ENCODE results near the gene ACKR4.
"Not testable (repeated sequence)": the region's sequence is repeated elsewhere in the genome, so short reads cannot be mapped to it uniquely, and the experiment has no call there.

ACKR4 gene

DNA sequence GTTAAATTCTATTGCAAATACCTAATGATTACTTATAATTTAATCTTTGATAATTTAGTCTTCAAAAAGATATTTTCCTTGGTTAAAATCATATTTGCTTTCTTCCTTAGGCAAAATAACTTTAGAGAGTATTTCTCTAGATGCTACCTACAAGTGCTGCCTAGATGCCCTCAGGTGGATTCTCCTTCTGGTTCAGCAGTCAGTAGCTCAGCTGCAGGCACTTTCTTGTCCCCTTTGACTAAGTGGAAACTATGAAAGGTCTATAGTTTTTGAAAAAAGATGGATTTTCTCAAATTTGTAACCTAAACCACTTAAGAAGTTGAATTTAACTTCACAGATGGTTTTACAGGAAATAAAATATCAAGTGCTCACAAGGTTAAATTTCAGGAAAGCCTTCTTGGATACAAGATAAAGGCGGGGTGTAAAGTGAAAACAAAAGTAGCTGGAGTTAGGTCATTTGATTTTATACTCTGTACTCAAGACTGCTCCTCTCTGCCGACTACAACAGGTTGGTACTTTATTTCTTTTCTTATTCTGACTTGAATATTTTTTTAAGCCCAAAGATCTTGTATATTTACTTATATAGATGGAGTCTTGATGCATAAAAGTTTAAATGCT, at the start of gene ACKR4:
TSS of gene ACKR4 (plus strand) at position 455 of the 618 bp plus-strand sequence. CDS start 3,128 bp downstream, outside the sequence.
- no peak for DNase-seq (ENCODE audit: low spot score)

DNA sequence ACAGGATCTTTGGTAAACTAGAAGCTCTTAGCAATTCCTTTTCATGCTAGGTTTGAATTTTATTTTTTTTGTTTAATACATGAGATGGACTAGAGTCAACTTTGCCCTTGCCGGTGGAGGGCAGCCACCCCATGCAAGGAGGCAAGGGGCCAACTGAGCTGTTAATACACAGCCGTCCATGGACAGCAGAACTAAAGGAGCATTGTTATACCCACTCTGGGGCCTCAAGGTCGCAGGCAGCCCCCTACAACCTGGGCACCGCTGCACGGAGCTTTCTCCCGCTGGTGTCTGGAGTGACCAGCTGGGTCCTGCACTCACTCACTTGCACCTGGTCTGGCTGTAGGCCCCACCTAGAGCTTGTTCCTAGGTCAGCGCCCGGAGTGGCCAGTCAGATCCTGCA, 47.9 kb upstream of the ACKR4 start:
- DNase-seq (ENCODE audit: low spot score), result no peak

DNA sequence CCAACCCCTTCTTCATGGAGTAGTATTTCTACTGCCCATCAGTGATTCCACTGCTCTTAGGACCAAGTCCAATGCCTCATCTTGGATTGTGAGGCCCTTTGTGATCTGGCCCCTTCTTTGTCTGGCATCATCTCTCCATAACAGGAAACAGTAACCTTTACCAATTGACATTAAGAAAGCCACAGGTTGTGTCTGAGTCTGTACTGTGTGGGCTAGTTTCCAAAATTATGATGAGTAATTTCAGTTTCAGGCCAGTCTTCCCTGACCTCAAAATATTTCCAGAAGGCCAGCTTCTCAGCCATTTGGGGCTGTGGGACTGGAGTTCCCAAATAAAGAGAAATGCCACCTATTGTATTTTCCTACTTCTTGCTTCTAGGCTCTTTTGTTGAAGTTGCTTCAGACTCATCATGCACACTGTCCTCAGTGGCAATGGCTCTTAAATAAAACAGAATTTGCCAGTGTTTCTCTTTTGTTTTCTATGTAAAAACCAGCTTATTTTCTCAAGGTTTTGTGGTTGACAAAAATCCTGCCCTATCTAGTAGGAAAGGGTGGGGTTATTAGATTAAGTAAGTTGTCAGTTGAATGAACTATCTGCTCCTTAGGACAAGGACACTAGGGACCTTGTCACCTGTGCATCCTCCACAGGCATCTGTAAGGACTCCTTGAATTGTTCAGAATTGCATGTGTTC, 47.0 kb upstream of the ACKR4 start:
- no peak for DNase-seq (ENCODE audit: low spot score)

DNA sequence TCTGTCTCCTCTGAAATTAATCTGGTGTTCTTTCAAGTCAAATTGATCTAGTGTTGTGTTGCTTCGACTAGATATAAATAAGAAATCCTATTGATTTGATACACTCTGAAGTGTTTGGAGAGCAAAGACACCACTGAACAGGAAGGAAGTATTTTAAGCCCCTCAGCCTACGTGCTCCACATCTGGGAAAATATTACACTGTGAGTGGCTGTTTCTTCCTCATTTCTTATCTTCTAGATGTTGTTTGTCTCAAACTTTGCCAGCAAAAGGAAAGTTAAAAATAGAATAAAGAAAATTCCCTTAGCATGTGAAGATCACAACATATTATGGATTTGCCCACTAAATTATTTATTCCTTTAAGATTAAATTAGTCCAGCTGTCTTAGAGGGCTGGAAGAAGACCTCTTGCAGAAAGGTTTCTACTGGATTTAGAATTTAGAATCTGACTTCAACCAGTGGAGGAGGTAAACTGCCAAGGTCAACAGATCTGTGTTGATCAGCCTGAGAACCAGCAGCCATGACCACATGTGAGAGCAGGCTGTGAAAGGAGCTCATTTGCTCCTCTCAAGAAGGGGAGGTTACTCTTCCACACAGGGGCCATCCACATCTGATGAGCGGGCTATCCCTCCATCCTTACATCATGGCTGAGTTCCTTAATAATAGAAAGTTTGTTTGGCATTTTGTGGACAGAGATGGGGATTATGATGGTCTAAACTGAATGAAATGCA, 46.3 kb upstream of the ACKR4 start:
- no peak for DNase-seq (ENCODE audit: low spot score)

GRCh38 chr3:132553826-132554225, 43.2 kb upstream of the ACKR4 start:
- no peak for DNase-seq (ENCODE audit: low spot score)

- DNase-seq (ENCODE audit: low spot score), result no peak
Measured at GRCh38 chr3:132554437-132554836, 42.6 kb upstream of the ACKR4 start.

GRCh38 chr3:132555306-132556035, 41.6 kb upstream of the ACKR4 start:
- no peak for DNase-seq (ENCODE audit: low spot score)

- DNase-seq (ENCODE audit: low spot score), result not testable (repeated sequence)
Measured at GRCh38 chr3:132556036-132556386, 41.1 kb upstream of the ACKR4 start.

DNA sequence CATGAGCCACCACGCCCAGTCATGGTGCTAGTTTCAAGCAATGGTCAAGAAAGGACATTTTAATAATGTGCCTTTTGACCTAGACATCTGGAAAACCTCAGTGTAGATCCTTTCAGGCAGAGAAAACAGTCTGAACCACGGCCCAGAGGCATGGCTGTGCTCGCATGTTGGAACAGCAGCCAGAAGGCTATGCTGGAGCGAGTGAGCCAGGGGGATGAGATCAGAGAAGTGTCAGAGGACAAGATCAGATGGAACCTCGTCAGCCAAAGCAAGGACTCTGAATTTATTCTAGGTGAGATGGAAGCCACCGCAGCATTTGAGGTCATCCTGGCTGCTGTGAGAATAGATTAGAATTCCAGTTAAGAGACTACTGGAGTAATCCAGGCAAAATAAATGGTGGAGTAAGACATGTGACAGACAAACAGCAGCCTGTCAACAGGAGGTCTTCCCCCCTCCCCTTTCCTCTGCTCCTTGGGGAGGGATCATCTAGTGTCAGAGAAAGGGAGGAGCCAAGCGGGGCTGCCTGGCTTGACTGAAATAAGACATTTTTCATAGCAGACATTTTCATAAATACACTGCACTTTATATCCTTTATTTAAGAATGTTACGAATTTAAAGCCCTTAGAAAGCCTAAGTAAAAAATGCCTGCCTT, 40.4 kb upstream of the ACKR4 start:
- DNase-seq (ENCODE audit: low spot score), result no peak

- DNase-seq (ENCODE audit: low spot score), result no peak
Measured at GRCh38 chr3:132561003-132561402, 36.1 kb upstream of the ACKR4 start.

GRCh38 chr3:132563420-132564069, 33.5 kb upstream of the ACKR4 start:
- DNase-seq (ENCODE audit: low spot score), result no peak

GRCh38 chr3:132564070-132564465, 33.0 kb upstream of the ACKR4 start:
- DNase-seq (ENCODE audit: low spot score), result no peak

DNA sequence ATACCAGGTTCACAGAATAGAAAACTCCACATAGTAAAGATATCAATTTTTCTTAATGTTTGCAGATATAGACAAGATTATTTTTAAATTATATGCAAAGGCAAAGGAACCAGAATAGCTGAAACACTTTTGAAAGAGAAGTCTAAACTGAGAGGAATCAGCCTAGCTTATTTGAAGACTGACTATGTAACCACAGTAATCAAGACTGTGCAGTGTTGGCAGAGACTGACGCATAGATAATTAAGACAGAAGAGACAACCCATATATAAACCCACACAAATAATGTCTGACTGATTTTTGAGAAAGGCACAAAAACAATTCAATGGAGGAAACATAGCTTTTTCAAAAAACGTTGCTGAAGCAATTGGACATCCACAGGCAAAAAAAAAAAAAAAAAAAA, 28.6 kb upstream of the ACKR4 start:
- DNase-seq (ENCODE audit: low spot score), result no peak

- DNase-seq (ENCODE audit: low spot score), result no peak
Measured at GRCh38 chr3:132569153-132569552, 27.9 kb upstream of the ACKR4 start.

- no peak for DNase-seq (ENCODE audit: low spot score)
Measured at GRCh38 chr3:132569580-132569979, 27.5 kb upstream of the ACKR4 start.

DNA sequence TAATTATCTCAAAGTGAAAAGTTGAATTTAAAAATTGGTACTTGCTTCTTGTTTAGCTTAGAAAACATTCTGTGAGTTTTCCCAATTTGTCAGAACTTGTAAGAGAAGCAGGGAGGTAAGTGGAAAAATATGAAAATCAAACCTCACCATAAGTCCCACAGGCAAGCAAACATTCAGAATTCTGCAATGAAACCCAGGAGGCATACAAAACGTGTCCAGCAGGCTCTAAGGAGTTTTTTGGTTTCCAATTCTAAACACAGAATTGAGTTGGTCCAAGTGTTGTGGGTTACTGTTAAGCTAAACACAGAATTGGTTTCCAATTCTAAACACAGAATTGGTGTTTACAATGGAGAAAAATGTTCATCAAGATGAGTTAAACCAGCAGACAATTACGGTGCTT, 27.1 kb upstream of the ACKR4 start:
- DNase-seq (ENCODE audit: low spot score), result no peak

- DNase-seq (ENCODE audit: low spot score), result no peak
Measured at GRCh38 chr3:132573797-132574211, 23.3 kb upstream of the ACKR4 start.

DNA sequence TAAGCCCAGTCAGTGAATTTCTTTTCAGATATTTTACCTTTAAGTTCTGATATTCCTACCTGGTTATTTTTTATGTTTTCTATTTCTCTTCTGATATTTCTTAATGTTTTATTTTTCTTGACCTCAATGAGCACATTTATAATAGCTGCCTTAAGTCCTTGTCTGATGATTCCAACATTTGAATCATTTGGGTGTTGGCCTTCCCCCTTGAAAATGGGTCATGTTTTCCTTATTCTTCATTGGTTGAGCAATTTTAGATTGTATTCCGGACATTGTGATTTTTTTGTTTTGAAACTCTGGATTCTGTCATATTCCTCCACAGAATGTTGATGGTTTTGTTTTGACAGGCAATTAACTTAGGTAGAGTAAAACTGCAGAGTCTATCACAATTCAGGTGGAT, 9.7 kb upstream of the ACKR4 start:
- no peak for DNase-seq (ENCODE audit: low spot score)

GRCh38 chr3:132592216-132592615, 4.9 kb upstream of the ACKR4 start:
- DNase-seq (ENCODE audit: low spot score), result peak; percentile 24

GRCh38 chr3:132593241-132593946, 3.7 kb upstream of the ACKR4 start:
- no peak for DNase-seq (ENCODE audit: low spot score)

DNA sequence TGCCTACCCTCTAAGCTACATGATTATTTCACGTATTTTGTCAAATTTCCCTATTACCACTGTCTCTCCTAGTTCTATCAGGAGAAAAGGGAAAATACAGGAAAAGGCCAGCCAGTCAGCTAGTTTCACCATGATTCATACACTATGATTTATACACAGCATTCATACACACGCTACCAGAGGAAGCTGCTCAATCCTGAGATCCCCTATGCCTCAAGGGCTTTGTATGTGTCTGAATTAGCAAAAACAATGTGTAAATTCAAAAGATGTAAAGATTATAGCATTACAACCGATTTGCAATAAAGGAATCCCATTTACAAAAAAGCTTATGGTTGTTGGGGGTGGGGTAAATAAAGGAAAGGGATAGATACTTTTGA, 3.1 kb upstream of the ACKR4 start:
- no peak for DNase-seq (ENCODE audit: low spot score)
